ENCODE data around the gene PHLDB3. TPM values are rescaled to one million over a fixed set of nuclear protein-coding genes. Genes with fewer than 3 reads are reported as not detected.
"Not testable (repeated sequence)": the region's sequence is repeated elsewhere in the genome, so short reads cannot be mapped to it uniquely, and the experiment has no call there.

The PHLDB3 gene
- total and polyA plus RNA-seq, 4 donors, result 5.8 to 23.4 (median 7.9) TPM

- WGBS, 2 donors, result 95% methylated on average over 2 of the region's 2 CpGs
- no peaks in the 10 kb centered on the region for H3K36me3 ChIP-seq (ENCODE audit: control insufficient read depth in 4 of 4, insufficient read depth in 4 of 4, low read length in 4 of 4)
- H3K27ac ChIP-seq (ENCODE audit: low read depth in 1 of 2, low read length in 1 of 2), result no peak overlapping the region
- H3K9ac ChIP-seq (ENCODE audit: insufficient read depth in 1 of 2, low read length in 2 of 2), result no peak overlapping the region
- no peak overlapping the region for H3K4me3 ChIP-seq
- DNase-seq, result no peak
- H3K27me3 ChIP-seq (ENCODE audit: control insufficient read depth in 3 of 3, insufficient read depth in 3 of 3, low read length in 2 of 3), result no peaks in the 10 kb centered on the region
- no peaks in the 10 kb centered on the region for H3K4me1 ChIP-seq (ENCODE audit: control insufficient read depth in 5 of 5, insufficient read depth in 5 of 5, low read length in 5 of 5)
- TF ChIP-seq CTCF (IDR thresholded peaks at IDR 0.05; ENCODE audit: control extremely low read depth, extremely low read depth), result no peak
- H3K9me3 ChIP-seq (ENCODE audit: control insufficient read depth in 4 of 4, insufficient read depth in 3 of 4, low read length in 3 of 4), result no peaks in the 10 kb centered on the region
- ATAC-seq (ENCODE audit: insufficient read depth, low FRiP score), result no peak
These were observed 59.1 kb downstream of the PHLDB3 start for GRCh38 chr19:43445426-43445825.

GRCh38 chr19:43444531-43445287 is 59.8 kb downstream of the PHLDB3 start:
- Histone ChIP-seq H3K27ac (ENCODE audit: low read depth in 1 of 2, low read length in 1 of 2) (no peak overlapping the region), H3K27me3 (ENCODE audit: control insufficient read depth in 3 of 3, insufficient read depth in 3 of 3, low read length in 2 of 3) (no peaks in the 10 kb centered on the region), H3K4me1 (ENCODE audit: control insufficient read depth in 5 of 5, insufficient read depth in 5 of 5, low read length in 5 of 5) (no peaks in the 10 kb centered on the region), H3K4me3 (no peak overlapping the region), H3K9ac (ENCODE audit: insufficient read depth in 1 of 2, low read length in 2 of 2) (no peak overlapping the region), H3K9me3 (ENCODE audit: control insufficient read depth in 4 of 4, insufficient read depth in 3 of 4, low read length in 3 of 4) (no peaks in the 10 kb centered on the region), H3K36me3 (ENCODE audit: control insufficient read depth in 4 of 4, insufficient read depth in 4 of 4, low read length in 4 of 4) (no peaks in the 10 kb centered on the region)
- 80 to 81% methylated on average over 15 of the region's 15 CpGs for WGBS, 2 donors
- ATAC-seq (ENCODE audit: insufficient read depth, low FRiP score), result no peak
- no peak for DNase-seq
- no peak for TF ChIP-seq CTCF (IDR thresholded peaks at IDR 0.05; ENCODE audit: control extremely low read depth, extremely low read depth)

- 94 to 98% methylated on average over 9 of the region's 9 CpGs for WGBS, 2 donors
- not testable (repeated sequence) for ATAC-seq (ENCODE audit: insufficient read depth, low FRiP score); DNase-seq
These were observed 60.5 kb downstream of the PHLDB3 start for GRCh38 chr19:43444091-43444490.

GRCh38 chr19:43441716-43442115 is 62.8 kb downstream of the PHLDB3 start:
- H3K4me1 ChIP-seq (ENCODE audit: control insufficient read depth in 5 of 5, insufficient read depth in 5 of 5, low read length in 5 of 5), result peaks cover 0 to 6% (median 2%) of the 10 kb centered on the region in 5 donors
- 68 to 74% methylated on average over 3 of the region's 3 CpGs for WGBS, 2 donors
- H3K9ac ChIP-seq (ENCODE audit: insufficient read depth in 1 of 2, low read length in 2 of 2), result no peak overlapping the region
- no peak overlapping the region for H3K27ac ChIP-seq (ENCODE audit: low read depth in 1 of 2, low read length in 1 of 2)
- no peak for TF ChIP-seq CTCF (IDR thresholded peaks at IDR 0.05; ENCODE audit: control extremely low read depth, extremely low read depth)
- no peaks in the 10 kb centered on the region for H3K9me3 ChIP-seq (ENCODE audit: control insufficient read depth in 4 of 4, insufficient read depth in 3 of 4, low read length in 3 of 4)
- DNase-seq (no peak), ATAC-seq (ENCODE audit: insufficient read depth, low FRiP score) (no peak)
- H3K4me3 ChIP-seq, result no peak overlapping the region
- H3K36me3 ChIP-seq (ENCODE audit: control insufficient read depth in 4 of 4, insufficient read depth in 4 of 4, low read length in 4 of 4), result no peaks in the 10 kb centered on the region
- H3K27me3 ChIP-seq (ENCODE audit: control insufficient read depth in 3 of 3, insufficient read depth in 3 of 3, low read length in 2 of 3), result no peaks in the 10 kb centered on the region

More at GRCh38 chr19:43444091-43444490, 60.5 kb downstream of the PHLDB3 start:
- not testable (repeated sequence) for H3K36me3 ChIP-seq (ENCODE audit: control insufficient read depth in 4 of 4, insufficient read depth in 4 of 4, low read length in 4 of 4); H3K9ac ChIP-seq (ENCODE audit: insufficient read depth in 1 of 2, low read length in 2 of 2); H3K9me3 ChIP-seq (ENCODE audit: control insufficient read depth in 4 of 4, insufficient read depth in 3 of 4, low read length in 3 of 4); H3K4me1 ChIP-seq (ENCODE audit: control insufficient read depth in 5 of 5, insufficient read depth in 5 of 5, low read length in 5 of 5); H3K27me3 ChIP-seq (ENCODE audit: control insufficient read depth in 3 of 3, insufficient read depth in 3 of 3, low read length in 2 of 3); H3K4me3 ChIP-seq; H3K27ac ChIP-seq (ENCODE audit: low read depth in 1 of 2, low read length in 1 of 2)
